HG03432 (cell line): ENCODE results near the gene RNF186.
"Not testable (repeated sequence)": the region's sequence is repeated elsewhere in the genome, so short reads cannot be mapped to it uniquely, and the experiment has no call there.

Experiments
- ATAC-seq: cut with Tn5 transposase; IDR thresholded peaks from one replicate; pipeline ENCODE4 v1.9.1; 2021; ENCODE audit warnings: mild to moderate bottlenecking, moderate library complexity; ENCODE audit not compliant: unreplicated experiment

RNF186 gene

GRCh38 chr1:19814681-19815503 is at the start of gene RNF186:
Gene RNF186 (minus strand): TSS chr1:19815283. CDS start chr1:19815101, 182 bp downstream.
- no peak for ATAC-seq

- no peak for ATAC-seq
Observed at GRCh38 chr1:19864570-19865160, 49.6 kb upstream of the RNF186 start.

- ATAC-seq: no peak
Observed at GRCh38 chr1:19862944-19863343, 47.9 kb upstream of the RNF186 start.

- ATAC-seq: no peak
Observed at GRCh38 chr1:19861842-19862530, 46.9 kb upstream of the RNF186 start.

GRCh38 chr1:19861034-19861433 is 46.0 kb upstream of the RNF186 start:
- no peak for ATAC-seq

- ATAC-seq: no peak
Observed at GRCh38 chr1:19860418-19860817, 45.3 kb upstream of the RNF186 start.

- no peak for ATAC-seq
Observed at GRCh38 chr1:19859876-19860275, 44.8 kb upstream of the RNF186 start.

GRCh38 chr1:19858893-19859292 is 43.8 kb upstream of the RNF186 start:
- ATAC-seq: no peak

GRCh38 chr1:19854866-19855265 is 39.8 kb upstream of the RNF186 start:
- no peak for ATAC-seq

- no peak for ATAC-seq
Observed at GRCh38 chr1:19852036-19852435, 37.0 kb upstream of the RNF186 start.

- ATAC-seq: no peak
Observed at GRCh38 chr1:19850214-19850613, 35.1 kb upstream of the RNF186 start.

- not testable (repeated sequence) for ATAC-seq
Observed at GRCh38 chr1:19849307-19849706, 34.2 kb upstream of the RNF186 start.

GRCh38 chr1:19847334-19847733 is 32.3 kb upstream of the RNF186 start:
- not testable (repeated sequence) for ATAC-seq

- no peak for ATAC-seq
Observed at GRCh38 chr1:19846338-19846737, 31.3 kb upstream of the RNF186 start.

GRCh38 chr1:19845555-19845954 is 30.5 kb upstream of the RNF186 start:
- no peak for ATAC-seq

- no peak for ATAC-seq
Observed at GRCh38 chr1:19844731-19845495, 29.8 kb upstream of the RNF186 start.

GRCh38 chr1:19840228-19840627 is 25.1 kb upstream of the RNF186 start:
- ATAC-seq: no peak

GRCh38 chr1:19837866-19838265 is 22.8 kb upstream of the RNF186 start:
- no peak for ATAC-seq

GRCh38 chr1:19835578-19835977 is 20.5 kb upstream of the RNF186 start:
- no peak for ATAC-seq

GRCh38 chr1:19831441-19831840 is 16.4 kb upstream of the RNF186 start:
- no peak for ATAC-seq

GRCh38 chr1:19828546-19828945 is 13.5 kb upstream of the RNF186 start:
- no peak for ATAC-seq
